Bronchial epithelial cell (primary cell): ENCODE results near the gene CROCC. TPM values are rescaled to one million over a fixed set of nuclear protein-coding genes. Genes with fewer than 3 reads are reported as not detected.

ENCODE experiments used
- DNase-seq: peaks from one replicate; pipeline ENCODE4 v3.0.0-alpha.2; 2010; ENCODE audit warnings: low read depth
- FAIRE-seq: peaks from 2 replicates; lab custom pipeline; 2011; peaks lifted over from hg19 to GRCh38; lab: Jason Lieb, UNC
- H3K27me3 ChIP-seq: 2 replicates; pipeline ENCODE4 v1.5.1; 2011; ENCODE audit warnings: low read length; ENCODE audit not compliant: control insufficient read depth, insufficient read depth
- H3K36me3 ChIP-seq: 2 replicates; pipeline ENCODE4 v1.5.1; 2011; ENCODE audit warnings: low read length; ENCODE audit not compliant: control insufficient read depth, insufficient read depth
- H3K4me3 ChIP-seq: 2 replicates; pipeline ENCODE4 v1.5.1; 2011; ENCODE audit warnings: mild to moderate bottlenecking, low read depth, low read length, control low read depth
- CTCF ChIP-seq: IDR thresholded peaks from 2 replicates; pipeline ENCODE4 v1.5.1; 2011; ENCODE audit warnings: mild to moderate bottlenecking, moderate library complexity, low read length, control low read depth, inconsistent platforms; ENCODE audit not compliant: insufficient read depth, severe bottlenecking
- total RNA-seq: library from RNA; depleted of rRNA; stranded (reverse); fragments of >200 nt; gene quantifications from 2 replicates; pipeline ENCODE4 v1.2.1, GENCODE V29; 2014

The CROCC gene
- total RNA-seq, 1 donor from 2014 or later = 20.3 TPM

- peak; percentile 23 for TF ChIP-seq CTCF
- FAIRE-seq = no peak
- peaks cover 26% of the 10 kb centered on the region for H3K36me3 ChIP-seq
Measured at GRCh38 chr1:16999863-17000262, 78.1 kb downstream of the CROCC start.

GRCh38 chr1:17001760-17002523 lies 80.2 kb downstream of the CROCC start:
- Histone ChIP-seq H3K4me3 (no peak overlapping the region), H3K36me3 (peaks cover 21% of the 10 kb centered on the region), H3K27me3 (no peaks in the 10 kb centered on the region)
- DNase-seq (no peak), FAIRE-seq (no peak)
- no peak for TF ChIP-seq CTCF

More at GRCh38 chr1:16999863-17000262, 78.1 kb downstream of the CROCC start:
- DNase-seq = no peak
- Histone ChIP-seq H3K27me3 (no peaks in the 10 kb centered on the region), H3K4me3 (no peak overlapping the region)

- H3K36me3 ChIP-seq = peaks cover 19% of the 10 kb centered on the region
- DNase-seq (no peak), FAIRE-seq (no peak)
- TF ChIP-seq CTCF = no peak
- H3K4me3 ChIP-seq = no peak overlapping the region
- no peaks in the 10 kb centered on the region for H3K27me3 ChIP-seq
Measured at GRCh38 chr1:17002524-17002902, 80.8 kb downstream of the CROCC start.

- no peak overlapping the region for H3K4me3 ChIP-seq
- no peak for TF ChIP-seq CTCF
- H3K27me3 ChIP-seq = no peaks in the 10 kb centered on the region
- DNase-seq (no peak), FAIRE-seq (no peak)
- peaks cover 14% of the 10 kb centered on the region for H3K36me3 ChIP-seq
Measured at GRCh38 chr1:17004466-17005364, 83.0 kb downstream of the CROCC start.

- TF ChIP-seq CTCF = no peak
- H3K27me3 ChIP-seq = no peaks in the 10 kb centered on the region
- FAIRE-seq = no peak
- H3K4me3 ChIP-seq = no peak overlapping the region
- H3K36me3 ChIP-seq = peaks cover 14% of the 10 kb centered on the region
- DNase-seq = no peak
Measured at GRCh38 chr1:17005365-17005740, 83.6 kb downstream of the CROCC start.
